ENCODE results near the gene OR11G2.

- no peak for TF ChIP-seq CTCF (conservative IDR thresholded peaks at IDR 0.05; ENCODE audit: low read depth in 2 of 2)
- TF ChIP-seq JUNB (IDR thresholded peaks at IDR 0.05; ENCODE audit: unreplicated experiment), result no peak
- no peak for TF ChIP-seq EZH2phosphoT487 (IDR thresholded peaks at IDR 0.05; ENCODE audit: unreplicated experiment)
- TF ChIP-seq REST (IDR thresholded peaks at IDR 0.05; ENCODE audit: unreplicated experiment), result no peak
- TF ChIP-seq CREB1 (CRISPR knock-in tag; IDR thresholded peaks at IDR 0.05; ENCODE audit: low read depth), result no peak
Measured at GRCh38 chr14:20215196-20215595, 24.5 kb downstream of the OR11G2 start.
